SK-N-SH (cell line): ENCODE results near the gene VAMP5.

Source experiments
- EZH2phosphoT487 ChIP-seq: fragments of 200-600 bp; sonication (generic); IDR thresholded peaks from 2 replicates; pipeline ENCODE4 v1.6.1; 2017; ENCODE audit warnings: low read depth, mixed run types, mild to moderate bottlenecking, antibody characterized with exemption, moderate library complexity, borderline replicate concordance
- RCOR1 ChIP-seq: fragments of 150-350 bp; IDR thresholded peaks from 2 replicates; pipeline ENCODE4 v1.6.1; 2017; ENCODE audit warnings: antibody characterized with exemption, low read length
- TF ChIP-seq, protein P1 (sequence below): fragments of 150-350 bp; IDR thresholded peaks from 2 replicates; pipeline ENCODE4 v1.6.1; 2017; ENCODE audit warnings: antibody characterized with exemption, low read length, low read depth, borderline replicate concordance

DNA sequence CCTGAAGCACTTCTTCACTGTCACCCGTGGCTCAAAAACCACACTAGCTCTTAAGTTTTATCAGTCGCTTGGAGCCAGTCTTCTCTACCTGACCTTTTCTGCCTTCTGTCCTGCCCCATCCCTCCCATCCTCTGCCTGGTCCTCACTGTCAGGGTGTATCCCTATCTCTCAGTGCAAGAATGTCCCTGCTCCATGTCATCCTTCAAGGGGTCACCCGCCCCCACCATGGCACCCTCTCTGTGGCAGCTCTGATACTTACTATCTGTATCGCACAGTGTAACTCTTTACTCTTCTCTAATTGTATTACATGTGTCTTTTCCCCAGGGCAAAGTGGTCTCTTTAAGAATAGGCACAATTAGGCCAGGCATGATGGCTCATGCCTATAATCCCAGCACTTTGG lies 4.4 kb downstream of the VAMP5 start:
- TF ChIP-seq, protein P1, sequence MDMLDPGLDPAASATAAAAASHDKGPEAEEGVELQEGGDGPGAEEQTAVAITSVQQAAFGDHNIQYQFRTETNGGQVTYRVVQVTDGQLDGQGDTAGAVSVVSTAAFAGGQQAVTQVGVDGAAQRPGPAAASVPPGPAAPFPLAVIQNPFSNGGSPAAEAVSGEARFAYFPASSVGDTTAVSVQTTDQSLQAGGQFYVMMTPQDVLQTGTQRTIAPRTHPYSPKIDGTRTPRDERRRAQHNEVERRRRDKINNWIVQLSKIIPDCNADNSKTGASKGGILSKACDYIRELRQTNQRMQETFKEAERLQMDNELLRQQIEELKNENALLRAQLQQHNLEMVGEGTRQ: no peak
- TF ChIP-seq RCOR1: no peak
- TF ChIP-seq EZH2phosphoT487: no peak
